Testis (tissue), 3 donors: ENCODE results near the gene ARHGEF3. TPM values are rescaled to one million over a fixed set of nuclear protein-coding genes. Genes with fewer than 3 reads are reported as not detected.

Source experiments
- DNase-seq: peaks from one replicate; pipeline ENCODE4 v3.0.0-alpha.2; 2019
- H3K27ac ChIP-seq, 2 donors: fragments of 200-600 bp; sonication (generic); one replicate each; pipeline ENCODE4 v1.5.1; 2019
- H3K27me3 ChIP-seq: fragments of 200-600 bp; sonication (generic); one replicate; pipeline ENCODE4 v1.5.1; 2019
- H3K36me3 ChIP-seq: fragments of 200-600 bp; sonication (generic); one replicate; pipeline ENCODE4 v1.5.1; 2017; ENCODE audit warnings: low read depth; ENCODE audit errors: missing control alignments
- H3K4me1 ChIP-seq: fragments of 200-600 bp; sonication (generic); one replicate; pipeline ENCODE4 v1.5.1; 2019
- H3K4me3 ChIP-seq, 2 donors: fragments of 200-600 bp; sonication (generic); one replicate each; pipeline ENCODE4 v1.5.1; 2017 to 2019
- H3K9me3 ChIP-seq: fragments of 200-600 bp; sonication (generic); one replicate; pipeline ENCODE4 v1.5.1; 2017
- POLR2A ChIP-seq: fragments of 450-650 bp; IDR thresholded peaks from one replicate; pipeline ENCODE4 v1.6.1; 2017; ENCODE audit warnings: antibody characterized with exemption, mild to moderate bottlenecking, moderate library complexity
- WGBS, 2 donors: methylation state at CpG; one replicate each; pipeline ENCODE4 v1.1.5; 2018; 5-methylcytosine and 5-hydroxymethylcytosine counted together
- intact Hi-C: fragments of 100-400 bp; cut with DNase I; formaldehyde crosslinking; loops from one replicate; pipeline ENCODE4 v1.15.1; 2023; ENCODE audit warnings: low total_unique reads
- polyA plus RNA-seq: library from polyadenylated mRNA; stranded (reverse); fragments of 350-450 nt; fragmentation: Illumina TruSeq; extraction: RNeasy Lipid Tissue Mini Kit (QIAGEN cat#74804); gene quantifications from one replicate; pipeline ENCODE4 v1.2.3, GENCODE V29; 2014; ENCODE audit warnings: low read depth, low replicate concordance; ENCODE audit not compliant: insufficient read depth
- total RNA-seq, 2 donors: library from RNA; depleted of rRNA; stranded (reverse); fragments of >200 nt; gene quantifications; one replicate each; pipeline ENCODE4 v1.2.3, GENCODE V29; 2016
- TF ChIP-seq, protein P1 (sequence below), 3 experiments: fragments of 450-650 bp in 2 of 3; fragments of 200-600 bp in 1 of 3; sonication (generic) in 1 of 3; IDR thresholded peaks; one replicate each; pipeline ENCODE4 v1.5.1; 2016 to 2019; ENCODE audit warnings: antibody characterized with exemption in 3 of 3, mild to moderate bottlenecking in 2 of 3, moderate library complexity in 1 of 3

The ARHGEF3 gene
- total and polyA plus RNA-seq, 3 donors from 2014 or later, result 43.1 to 72.2 (median 55.1) TPM

DNA sequence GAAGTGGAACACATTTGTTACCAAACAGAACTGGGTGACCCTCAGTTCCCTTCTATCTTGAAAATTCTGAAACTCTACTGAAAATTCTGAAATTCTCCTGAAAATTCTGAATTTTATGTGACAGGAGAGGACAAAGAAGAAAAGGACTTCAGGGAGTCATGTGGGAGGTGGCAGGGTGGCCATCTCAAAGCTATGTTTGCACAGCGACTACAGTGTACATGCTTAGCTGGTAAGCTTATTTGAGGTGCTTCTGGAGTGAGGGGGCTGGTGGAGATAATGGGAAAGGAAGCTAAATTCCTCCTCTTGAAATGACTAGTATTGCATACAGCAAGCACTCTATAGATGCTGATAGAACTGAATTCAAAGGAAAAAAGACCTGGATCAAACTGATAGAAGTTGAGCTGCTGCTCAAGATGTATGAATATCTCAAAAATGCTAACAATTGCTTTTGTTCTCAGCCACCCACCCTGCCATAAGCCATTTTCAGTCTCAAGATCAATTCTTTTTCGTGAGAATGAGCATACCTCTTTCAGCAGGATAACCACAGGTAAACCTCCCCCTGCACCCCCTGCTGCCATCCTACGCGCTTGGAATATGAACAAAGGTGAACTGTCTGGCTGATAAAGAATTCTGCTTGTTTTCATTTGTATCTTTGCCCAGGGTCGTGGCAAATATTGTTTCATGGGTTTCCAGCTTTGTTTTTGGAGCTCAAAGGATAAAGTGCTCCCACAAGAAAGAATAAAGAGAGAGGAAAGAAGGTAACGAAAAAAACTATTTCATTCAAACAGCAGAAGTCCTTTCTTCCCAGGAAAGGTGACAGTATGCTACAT lies 16.6 kb upstream of the ARHGEF3 start:
- peaks cover 7% of the 10 kb centered on the region for H3K4me1 ChIP-seq
- 57 to 64% methylated on average over 6 of the region's 6 CpGs for WGBS, 2 donors
- intact Hi-C loops, result no loop called here
- DNase-seq, result no peak
- H3K4me3 ChIP-seq, result no peak overlapping the region
- no peaks in the 10 kb centered on the region for H3K36me3 ChIP-seq
- H3K27ac ChIP-seq, result no peak overlapping the region
- H3K9me3 ChIP-seq, result no peaks in the 10 kb centered on the region
- no peaks in the 10 kb centered on the region for H3K27me3 ChIP-seq
- TF ChIP-seq, protein P1, sequence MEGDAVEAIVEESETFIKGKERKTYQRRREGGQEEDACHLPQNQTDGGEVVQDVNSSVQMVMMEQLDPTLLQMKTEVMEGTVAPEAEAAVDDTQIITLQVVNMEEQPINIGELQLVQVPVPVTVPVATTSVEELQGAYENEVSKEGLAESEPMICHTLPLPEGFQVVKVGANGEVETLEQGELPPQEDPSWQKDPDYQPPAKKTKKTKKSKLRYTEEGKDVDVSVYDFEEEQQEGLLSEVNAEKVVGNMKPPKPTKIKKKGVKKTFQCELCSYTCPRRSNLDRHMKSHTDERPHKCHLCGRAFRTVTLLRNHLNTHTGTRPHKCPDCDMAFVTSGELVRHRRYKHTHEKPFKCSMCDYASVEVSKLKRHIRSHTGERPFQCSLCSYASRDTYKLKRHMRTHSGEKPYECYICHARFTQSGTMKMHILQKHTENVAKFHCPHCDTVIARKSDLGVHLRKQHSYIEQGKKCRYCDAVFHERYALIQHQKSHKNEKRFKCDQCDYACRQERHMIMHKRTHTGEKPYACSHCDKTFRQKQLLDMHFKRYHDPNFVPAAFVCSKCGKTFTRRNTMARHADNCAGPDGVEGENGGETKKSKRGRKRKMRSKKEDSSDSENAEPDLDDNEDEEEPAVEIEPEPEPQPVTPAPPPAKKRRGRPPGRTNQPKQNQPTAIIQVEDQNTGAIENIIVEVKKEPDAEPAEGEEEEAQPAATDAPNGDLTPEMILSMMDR (IDR thresholded peaks at IDR 0.05), result no peak
- TF ChIP-seq POLR2A, result no peak

GRCh38 chr3:56817646-56818045 lies 15.9 kb upstream of the ARHGEF3 start:
- H3K27ac ChIP-seq, result peak overlapping the region in 1 of 2 donors; percentile 26
- no peaks in the 10 kb centered on the region for H3K9me3 ChIP-seq
- 65 to 79% methylated on average over 4 of the region's 4 CpGs for WGBS, 2 donors
- no peaks in the 10 kb centered on the region for H3K27me3 ChIP-seq
- TF ChIP-seq, protein P1 (IDR thresholded peaks at IDR 0.05), result no peak
- intact Hi-C loops, result no loop called here
- no peaks in the 10 kb centered on the region for H3K36me3 ChIP-seq
- H3K4me1 ChIP-seq, result peaks cover 13% of the 10 kb centered on the region
- no peak overlapping the region for H3K4me3 ChIP-seq
- no peak for DNase-seq

- Histone ChIP-seq H3K27ac (no peak overlapping the region), H3K4me1 (peaks cover 20% of the 10 kb centered on the region), H3K9me3 (no peaks in the 10 kb centered on the region), H3K27me3 (no peaks in the 10 kb centered on the region), H3K36me3 (no peaks in the 10 kb centered on the region), H3K4me3 (no peak overlapping the region)
- intact Hi-C loops, result no loop called here
- no peak for TF ChIP-seq POLR2A
- TF ChIP-seq, protein P1 (IDR thresholded peaks at IDR 0.05), result no peak
- DNase-seq, result no peak
Observed at GRCh38 chr3:56816061-56816460, 14.3 kb upstream of the ARHGEF3 start.

DNA sequence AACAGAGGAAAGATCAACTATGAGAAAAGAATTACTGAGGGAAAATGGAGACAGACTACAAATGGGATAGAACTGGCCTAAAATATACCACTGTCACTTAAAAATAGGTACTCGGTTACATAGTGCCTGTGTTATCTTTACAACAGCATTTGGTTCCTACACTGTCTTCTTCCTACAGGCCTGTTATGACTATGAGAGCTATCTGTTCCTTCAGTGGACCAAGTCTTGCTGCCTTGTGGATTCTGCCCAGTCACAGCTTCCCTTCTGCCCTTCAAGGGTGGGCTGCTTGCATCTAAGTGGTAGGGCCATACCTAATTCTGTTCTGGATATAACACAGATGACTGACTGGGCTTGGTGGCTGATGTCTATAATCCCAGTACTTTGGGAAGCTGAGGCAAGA lies 13.8 kb upstream of the ARHGEF3 start:
- Histone ChIP-seq H3K4me1 (peaks cover 20% of the 10 kb centered on the region), H3K4me3 (no peak overlapping the region), H3K9me3 (no peaks in the 10 kb centered on the region), H3K27me3 (no peaks in the 10 kb centered on the region), H3K36me3 (no peaks in the 10 kb centered on the region), H3K27ac (no peak overlapping the region)
- 89 to 95% methylated on average over 1 of the region's 1 CpG for WGBS, 2 donors
- intact Hi-C loops, result no loop called here
- DNase-seq, result no peak
- TF ChIP-seq, protein P1 (IDR thresholded peaks at IDR 0.05), result no peak
- TF ChIP-seq POLR2A, result no peak

GRCh38 chr3:56813653-56813960 lies 11.9 kb upstream of the ARHGEF3 start:
- intact Hi-C loops, result no loop called here
- H3K9me3 ChIP-seq, result no peaks in the 10 kb centered on the region
- 22 to 29% methylated on average over 1 of the region's 1 CpG for WGBS, 2 donors
- no peak for DNase-seq
- H3K4me1 ChIP-seq, result peaks cover 20% of the 10 kb centered on the region
- no peak for TF ChIP-seq POLR2A
- TF ChIP-seq, protein P1 (IDR thresholded peaks at IDR 0.05), result no peak
- no peaks in the 10 kb centered on the region for H3K27me3 ChIP-seq
- no peak overlapping the region for H3K27ac ChIP-seq
- no peaks in the 10 kb centered on the region for H3K36me3 ChIP-seq
- no peak overlapping the region for H3K4me3 ChIP-seq
